IMR-90 (cell line): Measurements from ENCODE around the gene NNAT. TPM values are rescaled to one million over a fixed set of nuclear protein-coding genes. Genes with fewer than 3 reads are reported as not detected.
A peak's percentile ranks its signal among the peaks of the same experiment; 100 is the strongest.

Source experiments
- ATAC-seq: fragments of 200-7000 bp; cut with Tn5 transposase; 2 replicates; pipeline ENCODE4 v1.9.1; 2020; ENCODE audit warnings: low read depth, mild to moderate bottlenecking, moderate library complexity
- BruUV-seq: library from RNA; stranded (reverse); fragments of 400-500 nt; replicated peaks from 2 replicates; lab custom pipeline; 2021; lab: Mats Ljungman, UMichigan
- CTCF ChIA-PET: fragments of 300-600 bp; formaldehyde crosslinking; extraction: SDS; loops from one replicate; lab custom pipeline; 2021; ENCODE audit warnings: antibody characterized with exemption; lab: Yijun Ruan, JAX
- POLR2A ChIA-PET: fragments of 300-600 bp; sonication (Branson Sonifier 250); formaldehyde crosslinking; loops from one replicate; lab custom pipeline; 2022; ENCODE audit warnings: antibody characterized with exemption; ENCODE audit not compliant: unreplicated experiment; lab: Charles Lee
- DNase-seq: peaks from one replicate; pipeline ENCODE4 v3.0.0; 2013
- H2AFZ ChIP-seq: replicated peaks from 2 replicates; pipeline ENCODE3; 2013; ENCODE audit warnings: low read length, mild to moderate bottlenecking; ENCODE audit not compliant: poor library complexity
- H2AK5ac ChIP-seq: 2 replicates; pipeline ENCODE4 v1.6.1; 2013; ENCODE audit warnings: low read depth, low read length, inconsistent platforms
- H2AK9ac ChIP-seq: replicated peaks from 2 replicates; pipeline ENCODE3; 2013; ENCODE audit warnings: mild to moderate bottlenecking, low read depth, low read length, moderate library complexity; ENCODE audit not compliant: poor library complexity
- H2BK120ac ChIP-seq: 2 replicates; pipeline ENCODE4 v1.6.1; 2013; ENCODE audit warnings: low read depth, low read length, inconsistent platforms
- H2BK15ac ChIP-seq: 3 replicates; pipeline ENCODE4 v1.6.1; 2013; ENCODE audit warnings: low read depth, low read length, inconsistent platforms
- H2BK20ac ChIP-seq: 2 replicates; pipeline ENCODE4 v1.6.1; 2013; ENCODE audit warnings: low read depth, mild to moderate bottlenecking, inconsistent platforms, low read length, moderate library complexity
- H2BK5ac ChIP-seq: 2 replicates; pipeline ENCODE4 v1.6.1; 2013; ENCODE audit warnings: mild to moderate bottlenecking, low read depth, low read length, inconsistent platforms; ENCODE audit not compliant: poor library complexity, severe bottlenecking
- H3K14ac ChIP-seq: replicated peaks from 2 replicates; pipeline ENCODE4 v1.6.1; 2013; ENCODE audit warnings: low read depth, low read length, inconsistent platforms
- H3K18ac ChIP-seq: 2 replicates; pipeline ENCODE4 v1.6.1; 2013; ENCODE audit warnings: low read depth, low read length, control low read depth
- H3K23ac ChIP-seq: 2 replicates; pipeline ENCODE4 v1.6.1; 2013; ENCODE audit warnings: low read depth, low read length, inconsistent platforms
- H3K27ac ChIP-seq: 2 replicates; pipeline ENCODE4 v1.5.1; 2013; ENCODE audit warnings: mild to moderate bottlenecking, control low read depth, low read length; ENCODE audit not compliant: insufficient read depth
- H3K27me3 ChIP-seq: 2 replicates; pipeline ENCODE4 v1.6.1; 2013; ENCODE audit warnings: low read length; ENCODE audit not compliant: control insufficient read depth, insufficient read depth
- H3K36me3 ChIP-seq: 2 replicates; pipeline ENCODE4 v1.6.1; 2013; ENCODE audit warnings: low read length, mixed read lengths; ENCODE audit not compliant: control insufficient read depth, insufficient read depth
- H3K4ac ChIP-seq: 2 replicates; pipeline ENCODE4 v1.6.1; 2013; ENCODE audit warnings: low read depth, low read length, inconsistent platforms
- H3K4me1 ChIP-seq: 2 replicates; pipeline ENCODE4 v1.6.1; 2013; ENCODE audit warnings: low read length, mixed read lengths; ENCODE audit not compliant: control insufficient read depth, insufficient read depth
- H3K4me2 ChIP-seq: 2 replicates; pipeline ENCODE4 v1.6.1; 2013; ENCODE audit warnings: low read depth, mild to moderate bottlenecking, control low read depth, low read length, moderate library complexity
- H3K4me3 ChIP-seq: 2 replicates; pipeline ENCODE4 v1.5.1; 2013; ENCODE audit warnings: low read depth, mild to moderate bottlenecking, control low read depth, low read length, moderate library complexity; ENCODE audit not compliant: insufficient read depth
- H3K56ac ChIP-seq: 2 replicates; pipeline ENCODE4 v1.6.1; 2013; ENCODE audit warnings: low read length, inconsistent platforms; ENCODE audit not compliant: insufficient read depth; ENCODE audit errors: extremely low read depth
- H3K79me1 ChIP-seq, 2 experiments: 2 replicates each; pipeline ENCODE4 v1.6.1; 2013; ENCODE audit warnings: low read length in 2 of 2, inconsistent platforms in 1 of 2, low read depth in 1 of 2
- H3K9ac ChIP-seq: 2 replicates; pipeline ENCODE4 v1.6.1; 2013; ENCODE audit warnings: low read depth, low read length, control low read depth
- H3K9me1 ChIP-seq: 2 replicates; pipeline ENCODE4 v1.6.1; 2013; ENCODE audit warnings: low read length, inconsistent platforms; ENCODE audit not compliant: insufficient read depth
- H3K9me3 ChIP-seq: 2 replicates; pipeline ENCODE4 v1.6.1; 2013; ENCODE audit warnings: low read length; ENCODE audit not compliant: control insufficient read depth, insufficient read depth
- H4K20me1 ChIP-seq: 2 replicates; pipeline ENCODE4 v1.6.1; 2013; ENCODE audit warnings: low read length, inconsistent platforms; ENCODE audit not compliant: insufficient read depth
- H4K5ac ChIP-seq: 2 replicates; pipeline ENCODE4 v1.6.1; 2013; ENCODE audit warnings: mild to moderate bottlenecking, low read depth, low read length, control low read depth
- H4K8ac ChIP-seq, 2 experiments: 2 replicates each; pipeline ENCODE4 v1.6.1; 2013; ENCODE audit warnings: low read depth in 2 of 2, low read length in 2 of 2, control low read depth in 1 of 2, inconsistent platforms in 1 of 2
- H4K91ac ChIP-seq: 2 replicates; pipeline ENCODE4 v1.6.1; 2013; ENCODE audit warnings: low read depth, low read length, inconsistent platforms; ENCODE audit not compliant: insufficient read depth
- BHLHE40 ChIP-seq: fragments of 150-350 bp; IDR thresholded peaks from 2 replicates; pipeline ENCODE4 v1.6.1; 2016; ENCODE audit warnings: mild to moderate bottlenecking, low read depth, low read length
- WGBS, 2 experiments: methylation state at CpG; one replicate each; pipeline versions ENCODE4 v1.1.5 to v1.1.7; 2013; ENCODE audit warnings: missing lambda C conversion rate in 2 of 2; ENCODE audit not compliant: insufficient read length in 1 of 2; ENCODE audit errors: extremely low coverage in 2 of 2; 5-methylcytosine and 5-hydroxymethylcytosine counted together
- dilution Hi-C: fragments of 300-500 bp; cut with HindIII; formaldehyde crosslinking; loops from one replicate; pipeline ENCODE4 v1.14.3; 2018; ENCODE audit warnings: low sequenced_read_pairs; ENCODE audit not compliant: unreplicated experiment
- in situ Hi-C: fragments of 300-500 bp; cut with MboI; formaldehyde crosslinking; loops from 3 replicates; pipeline ENCODE4 v1.14.3; 2019; ENCODE audit warnings: low sequenced_read_pairs, inconsistent platforms, mixed read lengths
- intact Hi-C: fragments of 100-400 bp; cut with micrococcal nuclease; formaldehyde crosslinking; loops from 2 replicates; pipeline ENCODE4 v1.10.0; 2022
- polyA plus RNA-seq, 3 experiments: library from polyadenylated mRNA; depleted of rRNA; stranded (reverse); fragments of >200 nt; gene quantifications; 2 replicates each; pipeline ENCODE4 v1.2.3, GENCODE V29; 2012; ENCODE audit warnings: low replicate concordance in 1 of 3
- total RNA-seq: library from RNA; depleted of rRNA; stranded (reverse); fragments of >200 nt; gene quantifications from 2 replicates; pipeline ENCODE4 v1.2.3, GENCODE V29; 2012

The NNAT gene
- total and polyA plus RNA-seq, 2 of the 4 experiments (the other 2 are of a cell fraction) = 2.0 to 6.5 TPM

- Histone ChIP-seq H3K56ac (no peak overlapping the region), H3K9ac (no peak overlapping the region), H4K91ac (no peak overlapping the region; the same call in 1 of the 2 replicates), H3K4me2 (no peak overlapping the region), H3K4me1 (peaks cover 16% of the 10 kb centered on the region), H3K23ac (peak overlapping the region; percentile 34; the same call in 1 of the 2 replicates), H4K8ac (no peak overlapping the region), H2BK20ac (no peak overlapping the region), H3K27ac (no peak overlapping the region), H3K9me3 (no peaks in the 10 kb centered on the region), H2BK15ac (no peak overlapping the region), H2AK5ac (no peak overlapping the region), H3K4me3 (no peak overlapping the region), H4K5ac (no peak overlapping the region), H3K36me3 (peaks cover 5% of the 10 kb centered on the region; the same call in 1 of the 2 replicates), H2AK9ac (no peak overlapping the region), H3K79me1 (peaks cover 35 to 81% of the 10 kb centered on the region in 2 experiments), H3K4ac (no peak overlapping the region), H3K14ac (no peak overlapping the region), H2BK120ac (no peak overlapping the region), H2BK5ac (no peak overlapping the region), H4K20me1 (peaks cover 71% of the 10 kb centered on the region), H3K18ac (no peak overlapping the region), H3K9me1 (peaks cover 22% of the 10 kb centered on the region), H2AFZ (no peak overlapping the region), H3K27me3 (no peaks in the 10 kb centered on the region)
- BruUV-seq = no TSS peak
- CTCF ChIA-PET = no interaction called here
- dilution Hi-C loops (no loop called here), intact Hi-C loops (no loop called here), in situ Hi-C loops (no loop called here)
- DNase-seq (no peak), ATAC-seq (no peak)
- TF ChIP-seq BHLHE40 = no peak
- 65% methylated on average over 5 of the region's 10 CpGs; no CpG with 5 or more reads in 1 of the 2 experiments for WGBS, 2 experiments
- POLR2A ChIA-PET = no interaction called here
Observed at GRCh38 chr20:37523911-37524700, 3.1 kb downstream of the NNAT start.
